H1 (cell line): ENCODE measurements around the gene PHYH. TPM values are rescaled to one million over a fixed set of nuclear protein-coding genes. Genes with fewer than 3 reads are reported as not detected.

Source experiments
- CBX8 ChIP-seq: fragments of 300-800, 300-1000 bp; sonication (generic); IDR thresholded peaks from 2 replicates; pipeline ENCODE4 v1.7.1; 2016; ENCODE audit warnings: low read depth, low read length, borderline replicate concordance
- CHD7 ChIP-seq: fragments of 300-600 bp; sonication (generic); IDR thresholded peaks from 2 replicates; pipeline ENCODE4 v1.7.1; 2012; ENCODE audit warnings: low read length, moderate library complexity, mild to moderate bottlenecking, inconsistent platforms; ENCODE audit not compliant: insufficient replicate concordance
- E2F6 ChIP-seq: IDR thresholded peaks from 2 replicates; pipeline ENCODE4 v1.6.1; 2012; ENCODE audit warnings: inconsistent platforms
- HDAC2 ChIP-seq, 2 experiments: fragments of 300-600 bp in 1 of 2; sonication (generic) in 1 of 2; IDR thresholded peaks; 2 replicates each; pipeline ENCODE4 v1.6.1; 2011 to 2012; ENCODE audit warnings: low read depth in 2 of 2, low read length in 2 of 2, mild to moderate bottlenecking in 2 of 2, moderate library complexity in 2 of 2, borderline replicate concordance in 1 of 2, inconsistent platforms in 1 of 2
- PHF8 ChIP-seq: fragments of 200-600 bp; sonication (generic); conservative IDR thresholded peaks from 2 replicates; pipeline ENCODE4 v1.7.1; 2012; ENCODE audit warnings: low read depth, mild to moderate bottlenecking, inconsistent platforms, low read length, moderate library complexity
- SIX5 ChIP-seq: IDR thresholded peaks from 2 replicates; pipeline ENCODE4 v1.6.1; 2011; ENCODE audit warnings: mild to moderate bottlenecking, low read depth, low read length
- SP1 ChIP-seq: IDR thresholded peaks from 2 replicates; pipeline ENCODE4 v1.6.1; 2011; ENCODE audit warnings: low read depth, low read length
- SUZ12 ChIP-seq: fragments of 200-600 bp; sonication (generic); IDR thresholded peaks from 2 replicates; pipeline ENCODE4 v1.6.1; 2012; ENCODE audit warnings: mild to moderate bottlenecking, inconsistent platforms, low read length, moderate library complexity, mixed read lengths
- TBP ChIP-seq: IDR thresholded peaks from 2 replicates; pipeline ENCODE4 v1.6.1; 2011; ENCODE audit warnings: low read depth, low read length, improper control_type of control experiment
- polyA plus RNA-seq, 7 experiments: library from polyadenylated mRNA; depleted of rRNA in 3 of 7; stranded (reverse) in 5 of 7; unstranded in 2 of 7; fragments of >200 nt in 5 of 7; fragments of 200-250 nt in 2 of 7; gene quantifications; 1 replicate in 5 of 7; 2 replicates in 1 of 7; 4 replicates in 1 of 7; pipeline versions ENCODE4 v1.2.1 to v1.2.3, GENCODE V29; 2011 to 2013; ENCODE audit warnings: missing spikeins in 2 of 7, mixed read lengths in 2 of 7
- total RNA-seq: library from RNA; stranded (reverse); fragmentation: NEBNext Ultra II Directional; extraction: Animal tissue kit (Norgen Biotek cat#: 25700); gene quantifications from 2 replicates; pipeline ENCODE4 v1.2.1, GENCODE V29; 2021

Gene PHYH
- total and polyA plus RNA-seq, 2 of the 8 experiments (the other 6 are each of a cell fraction or from before 2014, with no cell fraction given): 22.0 to 22.7 TPM

GRCh38 chr10:13348216-13349017 is 48.6 kb upstream of the PHYH start, which contains the start of gene SEPHS1 (continued):
- TF ChIP-seq CHD7: no peak
- TF ChIP-seq SIX5: no peak
- peak in 1 of 2 experiments; percentile 59; a peak in 1 of 4 replicates for TF ChIP-seq HDAC2 (IDR thresholded peaks at IDR 0.05; ENCODE audit: borderline replicate concordance in 1 of 2, low read depth in 2 of 2, low read length in 2 of 2)
- TF ChIP-seq CBX8: no peak
- peak; percentile 57 for TF ChIP-seq PHF8
- no peak for TF ChIP-seq SP1
- no peak for TF ChIP-seq E2F6
- no peak for TF ChIP-seq SUZ12
- peak; percentile 72; the same call in 1 of the 2 replicates for TF ChIP-seq TBP
